K562 (cell line): ENCODE data around the gene CARD8. TPM values are rescaled to one million over a fixed set of nuclear protein-coding genes. Genes with fewer than 3 reads are reported as not detected.
A peak's percentile ranks its signal among the peaks of the same experiment; 100 is the strongest.

Experiments used
- ARNT ChIP-seq, 2 experiments: fragments of 450-650 bp; IDR thresholded peaks; 2 replicates each; pipeline ENCODE4 v1.6.1; 2016; ENCODE audit warnings: mild to moderate bottlenecking in 1 of 2
- BHLHE40 ChIP-seq: IDR thresholded peaks from 2 replicates; pipeline ENCODE4 v1.6.1; 2011; ENCODE audit warnings: low read length, improper control_type of control experiment
- E2F3 ChIP-seq: fragments of 250-450 bp; sonication (Bioruptor Pico); IDR thresholded peaks from 2 replicates; pipeline ENCODE4 v1.4.0; 2020; ENCODE audit warnings: mild to moderate bottlenecking
- EP300 ChIP-seq: IDR thresholded peaks from 2 replicates; pipeline ENCODE4 v1.6.1; 2012; ENCODE audit warnings: low read length, improper control_type of control experiment
- GABPB1 ChIP-seq: sonication (generic); formaldehyde crosslinking; IDR thresholded peaks from 2 replicates; pipeline ENCODE4 v1.8.0; 2022; ENCODE audit warnings: mild to moderate bottlenecking, missing genetic modification reagents
- GTF2A2 ChIP-seq: IDR thresholded peaks from 2 replicates; pipeline ENCODE4 v1.6.1; 2016; ENCODE audit warnings: mild to moderate bottlenecking, missing genetic modification characterization, missing compliant biosample characterization
- KDM2B ChIP-seq: fragments of 250-450 bp; sonication (Bioruptor Pico); IDR thresholded peaks from 2 replicates; pipeline ENCODE4 v1.8.0; 2021; ENCODE audit warnings: mild to moderate bottlenecking, moderate library complexity
- MIER1 ChIP-seq: fragments of 450-650 bp; IDR thresholded peaks from 2 replicates; pipeline ENCODE4 v1.6.1; 2016; ENCODE audit warnings: antibody characterized with exemption, mild to moderate bottlenecking, low read depth
- NCOA4 ChIP-seq: fragments of 450-650 bp; IDR thresholded peaks from 2 replicates; pipeline ENCODE4 v1.6.1; 2018; ENCODE audit warnings: mild to moderate bottlenecking; ENCODE audit not compliant: partially characterized antibody
- OTX1 ChIP-seq: fragments of 450-650 bp; formaldehyde crosslinking; IDR thresholded peaks from 2 replicates; pipeline ENCODE4 v1.4.0; 2022; ENCODE audit warnings: mild to moderate bottlenecking
- PHB ChIP-seq: fragments of 250-450 bp; sonication (Bioruptor Pico); IDR thresholded peaks from 2 replicates; pipeline ENCODE4 v1.5.0; 2021
- TBL1XR1 ChIP-seq, 2 experiments: IDR thresholded peaks; 2 replicates each; pipeline ENCODE4 v1.6.1; 2012; ENCODE audit warnings: improper control_type of control experiment in 2 of 2, low read length in 2 of 2, mild to moderate bottlenecking in 1 of 2
- ZNF143 ChIP-seq: sonication (generic); formaldehyde crosslinking; IDR thresholded peaks from 2 replicates; pipeline ENCODE4 v1.9.0; 2022; ENCODE audit warnings: mild to moderate bottlenecking, missing genetic modification reagents
- ZNF146 ChIP-seq: IDR thresholded peaks from one replicate; pipeline ENCODE4 v1.6.1; 2018; ENCODE audit warnings: missing compliant biosample characterization; ENCODE audit not compliant: unreplicated experiment
- ZNF282 ChIP-seq: sonication (generic); formaldehyde crosslinking; IDR thresholded peaks from 2 replicates; pipeline ENCODE4 v1.8.1; 2023; ENCODE audit warnings: missing genetic modification reagents
- ZNF431 ChIP-seq: sonication (generic); formaldehyde crosslinking; IDR thresholded peaks from 2 replicates; pipeline ENCODE4 v1.8.0; 2022; ENCODE audit warnings: mild to moderate bottlenecking, missing genetic modification reagents
- polyA plus RNA-seq, 8 experiments: library from polyadenylated mRNA; depleted of rRNA in 4 of 8; stranded (reverse) in 5 of 8; unstranded in 3 of 8; fragments of >200 nt; fragmentation: Nextera tagmentation in 2 of 8; fragmentation: Illumina TruSeq in 1 of 8; extraction: Ambion mirVana in 2 of 8; extraction: Trizol in 1 of 8; gene quantifications; 2 replicates each; pipeline versions ENCODE4 v1.2.1 to v1.2.3, GENCODE V29; 2011 to 2014; ENCODE audit warnings: inconsistent platforms in 1 of 8, missing spikeins in 1 of 8
- total RNA-seq, 7 experiments: library from RNA; depleted of rRNA in 6 of 7; stranded (reverse); fragments of >200 nt in 6 of 7; fragmentation: Illumina TruSeq in 2 of 7; extraction: Trizol in 2 of 7; gene quantifications; 2 replicates each; pipeline versions ENCODE4 v1.2.1 to v1.2.3, GENCODE V29; 2011 to 2021; ENCODE audit warnings: low replicate concordance in 1 of 7
- TF ChIP-seq, protein P1 (sequence below): fragments of 250-450 bp; sonication (Bioruptor Pico); IDR thresholded peaks from 2 replicates; pipeline ENCODE4 v1.4.0; 2020; ENCODE audit warnings: mild to moderate bottlenecking, moderate library complexity
- TF ChIP-seq, protein P2 (sequence below): fragments of 450-650 bp; IDR thresholded peaks from 2 replicates; pipeline ENCODE4 v1.7.1; 2018; ENCODE audit warnings: mild to moderate bottlenecking, low read depth; ENCODE audit not compliant: partially characterized antibody
- TF ChIP-seq, protein P3 (sequence below): sonication (generic); formaldehyde crosslinking; IDR thresholded peaks from 2 replicates; pipeline ENCODE4 v1.8.1; 2023; ENCODE audit warnings: mild to moderate bottlenecking, missing genetic modification reagents
- TF ChIP-seq, protein P4 (sequence below): sonication (generic); formaldehyde crosslinking; IDR thresholded peaks from 2 replicates; pipeline ENCODE4 v1.8.0; 2022; ENCODE audit warnings: mild to moderate bottlenecking, low read depth, missing genetic modification reagents

Gene CARD8
- total and polyA plus RNA-seq, 9 of the 15 experiments (the other 6 are each of a cell fraction or from before 2014, with no cell fraction given), result 11.5 to 26.4 (median 20.8) TPM

DNA sequence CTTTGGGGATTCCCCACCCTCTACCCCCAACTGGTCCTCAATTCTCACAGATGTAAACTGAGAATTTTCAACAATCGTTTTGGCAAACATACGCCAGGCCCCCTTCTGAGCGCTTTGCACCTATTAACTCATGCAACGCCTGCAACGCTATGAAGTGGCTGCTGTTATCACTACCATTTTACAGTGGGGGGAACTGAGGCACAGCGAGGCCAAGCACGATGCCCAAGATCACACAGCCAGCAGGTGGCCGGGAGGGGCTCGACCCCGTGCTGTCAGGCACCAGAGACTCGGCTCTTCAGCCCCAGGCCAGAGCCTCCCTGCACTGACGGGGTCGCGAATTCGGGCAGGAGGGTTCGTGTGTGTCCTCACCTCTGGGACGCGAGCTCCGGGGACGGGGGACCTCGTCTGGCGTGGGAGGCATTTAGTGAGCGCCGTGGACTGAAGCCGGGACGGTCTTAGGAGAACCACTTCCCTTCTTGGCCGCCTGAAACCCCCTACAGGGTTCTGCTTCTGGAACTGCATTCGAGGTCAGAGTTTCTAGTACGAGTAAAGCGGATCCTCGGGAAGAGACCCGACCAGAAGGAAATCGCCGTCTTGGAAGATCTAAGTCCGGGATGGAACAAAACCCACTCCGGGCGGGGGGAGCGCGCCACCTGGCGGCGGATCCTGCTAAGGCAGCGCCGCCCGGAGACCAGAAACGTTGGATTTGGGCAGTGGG, 35.2 kb upstream of the CARD8 start (continued):
- TF ChIP-seq, protein P1, sequence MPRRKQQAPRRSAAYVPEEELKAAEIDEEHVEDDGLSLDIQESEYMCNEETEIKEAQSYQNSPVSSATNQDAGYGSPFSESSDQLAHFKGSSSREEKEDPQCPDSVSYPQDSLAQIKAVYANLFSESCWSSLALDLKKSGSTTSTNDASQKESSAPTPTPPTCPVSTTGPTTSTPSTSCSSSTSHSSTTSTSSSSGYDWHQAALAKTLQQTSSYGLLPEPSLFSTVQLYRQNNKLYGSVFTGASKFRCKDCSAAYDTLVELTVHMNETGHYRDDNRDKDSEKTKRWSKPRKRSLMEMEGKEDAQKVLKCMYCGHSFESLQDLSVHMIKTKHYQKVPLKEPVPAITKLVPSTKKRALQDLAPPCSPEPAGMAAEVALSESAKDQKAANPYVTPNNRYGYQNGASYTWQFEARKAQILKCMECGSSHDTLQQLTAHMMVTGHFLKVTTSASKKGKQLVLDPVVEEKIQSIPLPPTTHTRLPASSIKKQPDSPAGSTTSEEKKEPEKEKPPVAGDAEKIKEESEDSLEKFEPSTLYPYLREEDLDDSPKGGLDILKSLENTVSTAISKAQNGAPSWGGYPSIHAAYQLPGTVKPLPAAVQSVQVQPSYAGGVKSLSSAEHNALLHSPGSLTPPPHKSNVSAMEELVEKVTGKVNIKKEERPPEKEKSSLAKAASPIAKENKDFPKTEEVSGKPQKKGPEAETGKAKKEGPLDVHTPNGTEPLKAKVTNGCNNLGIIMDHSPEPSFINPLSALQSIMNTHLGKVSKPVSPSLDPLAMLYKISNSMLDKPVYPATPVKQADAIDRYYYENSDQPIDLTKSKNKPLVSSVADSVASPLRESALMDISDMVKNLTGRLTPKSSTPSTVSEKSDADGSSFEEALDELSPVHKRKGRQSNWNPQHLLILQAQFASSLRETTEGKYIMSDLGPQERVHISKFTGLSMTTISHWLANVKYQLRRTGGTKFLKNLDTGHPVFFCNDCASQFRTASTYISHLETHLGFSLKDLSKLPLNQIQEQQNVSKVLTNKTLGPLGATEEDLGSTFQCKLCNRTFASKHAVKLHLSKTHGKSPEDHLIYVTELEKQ (CRISPR knock-in tag), result no peak
- TF ChIP-seq OTX1 (CRISPR knock-in tag) (0 out of 2 replicates have a peak, but pooled peaks have one; percentile 20), MIER1 (0 out of 2 replicates have a peak, but pooled peaks have one; percentile 43), ZNF143 (no peak), GTF2A2 (tag) (no peak), ZNF146 (CRISPR knock-in tag) (no peak), ARNT (IDR thresholded peaks at IDR 0.05) (no peak), E2F3 (CRISPR knock-in tag) (no peak), KDM2B (CRISPR knock-in tag) (peak; percentile 65; the same call in 1 of the 2 replicates), ZNF431 (CRISPR knock-in tag) (no peak), PHB (CRISPR knock-in tag) (no peak), EP300 (no peak), TBL1XR1 (IDR thresholded peaks at IDR 0.05; ENCODE audit: low read length in 2 of 2) (no peak), BHLHE40 (no peak), NCOA4 (no peak), GABPB1 (CRISPR knock-in tag) (0 out of 2 replicates have a peak, but pooled peaks have one; percentile 19), ZNF282 (CRISPR knock-in tag) (no peak)
- TF ChIP-seq, protein P2, sequence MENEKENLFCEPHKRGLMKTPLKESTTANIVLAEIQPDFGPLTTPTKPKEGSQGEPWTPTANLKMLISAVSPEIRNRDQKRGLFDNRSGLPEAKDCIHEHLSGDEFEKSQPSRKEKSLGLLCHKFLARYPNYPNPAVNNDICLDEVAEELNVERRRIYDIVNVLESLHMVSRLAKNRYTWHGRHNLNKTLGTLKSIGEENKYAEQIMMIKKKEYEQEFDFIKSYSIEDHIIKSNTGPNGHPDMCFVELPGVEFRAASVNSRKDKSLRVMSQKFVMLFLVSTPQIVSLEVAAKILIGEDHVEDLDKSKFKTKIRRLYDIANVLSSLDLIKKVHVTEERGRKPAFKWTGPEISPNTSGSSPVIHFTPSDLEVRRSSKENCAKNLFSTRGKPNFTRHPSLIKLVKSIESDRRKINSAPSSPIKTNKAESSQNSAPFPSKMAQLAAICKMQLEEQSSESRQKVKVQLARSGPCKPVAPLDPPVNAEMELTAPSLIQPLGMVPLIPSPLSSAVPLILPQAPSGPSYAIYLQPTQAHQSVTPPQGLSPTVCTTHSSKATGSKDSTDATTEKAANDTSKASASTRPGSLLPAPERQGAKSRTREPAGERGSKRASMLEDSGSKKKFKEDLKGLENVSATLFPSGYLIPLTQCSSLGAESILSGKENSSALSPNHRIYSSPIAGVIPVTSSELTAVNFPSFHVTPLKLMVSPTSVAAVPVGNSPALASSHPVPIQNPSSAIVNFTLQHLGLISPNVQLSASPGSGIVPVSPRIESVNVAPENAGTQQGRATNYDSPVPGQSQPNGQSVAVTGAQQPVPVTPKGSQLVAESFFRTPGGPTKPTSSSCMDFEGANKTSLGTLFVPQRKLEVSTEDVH, result no peak
- TF ChIP-seq, protein P3, sequence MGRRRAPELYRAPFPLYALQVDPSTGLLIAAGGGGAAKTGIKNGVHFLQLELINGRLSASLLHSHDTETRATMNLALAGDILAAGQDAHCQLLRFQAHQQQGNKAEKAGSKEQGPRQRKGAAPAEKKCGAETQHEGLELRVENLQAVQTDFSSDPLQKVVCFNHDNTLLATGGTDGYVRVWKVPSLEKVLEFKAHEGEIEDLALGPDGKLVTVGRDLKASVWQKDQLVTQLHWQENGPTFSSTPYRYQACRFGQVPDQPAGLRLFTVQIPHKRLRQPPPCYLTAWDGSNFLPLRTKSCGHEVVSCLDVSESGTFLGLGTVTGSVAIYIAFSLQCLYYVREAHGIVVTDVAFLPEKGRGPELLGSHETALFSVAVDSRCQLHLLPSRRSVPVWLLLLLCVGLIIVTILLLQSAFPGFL (CRISPR knock-in tag), result no peak
- TF ChIP-seq, protein P4, sequence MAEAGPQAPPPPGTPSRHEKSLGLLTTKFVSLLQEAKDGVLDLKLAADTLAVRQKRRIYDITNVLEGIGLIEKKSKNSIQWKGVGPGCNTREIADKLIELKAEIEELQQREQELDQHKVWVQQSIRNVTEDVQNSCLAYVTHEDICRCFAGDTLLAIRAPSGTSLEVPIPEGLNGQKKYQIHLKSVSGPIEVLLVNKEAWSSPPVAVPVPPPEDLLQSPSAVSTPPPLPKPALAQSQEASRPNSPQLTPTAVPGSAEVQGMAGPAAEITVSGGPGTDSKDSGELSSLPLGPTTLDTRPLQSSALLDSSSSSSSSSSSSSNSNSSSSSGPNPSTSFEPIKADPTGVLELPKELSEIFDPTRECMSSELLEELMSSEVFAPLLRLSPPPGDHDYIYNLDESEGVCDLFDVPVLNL (CRISPR knock-in tag), result no peak
